NCI-H345 treated with DMSO at 0.1 percent for 48 hours (cell line): ENCODE measurements around the gene SLC20A1.
"Not testable (repeated sequence)": the region's sequence is repeated elsewhere in the genome, so short reads cannot be mapped to it uniquely, and the experiment has no call there.

Source experiments
- DNase-seq: peaks from one replicate; lab custom pipeline; 2025; ENCODE audit not compliant: unreplicated experiment; lab: John Stamatoyannopoulos, UW

The SLC20A1 gene

DNA sequence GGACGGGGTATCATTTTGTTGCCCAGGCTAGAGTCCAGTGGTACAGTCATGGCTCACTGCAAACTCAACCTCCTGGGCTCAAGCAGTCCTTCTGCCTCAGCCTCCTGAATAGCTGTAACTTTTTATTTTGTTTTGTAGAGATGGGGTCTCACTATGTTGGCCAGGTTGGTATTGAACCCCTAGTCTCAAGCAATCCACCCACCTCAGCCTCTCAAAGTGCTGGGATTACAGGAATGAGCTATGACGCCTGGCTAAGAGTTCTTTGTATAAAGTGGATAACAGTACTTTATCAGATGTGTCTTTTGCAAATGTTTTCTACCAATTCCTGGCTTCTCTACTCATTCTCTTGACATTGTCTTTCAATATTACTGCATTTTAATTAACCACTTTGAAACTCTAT, 57.9 kb downstream of the SLC20A1 start:
- DNase-seq = no peak

DNA sequence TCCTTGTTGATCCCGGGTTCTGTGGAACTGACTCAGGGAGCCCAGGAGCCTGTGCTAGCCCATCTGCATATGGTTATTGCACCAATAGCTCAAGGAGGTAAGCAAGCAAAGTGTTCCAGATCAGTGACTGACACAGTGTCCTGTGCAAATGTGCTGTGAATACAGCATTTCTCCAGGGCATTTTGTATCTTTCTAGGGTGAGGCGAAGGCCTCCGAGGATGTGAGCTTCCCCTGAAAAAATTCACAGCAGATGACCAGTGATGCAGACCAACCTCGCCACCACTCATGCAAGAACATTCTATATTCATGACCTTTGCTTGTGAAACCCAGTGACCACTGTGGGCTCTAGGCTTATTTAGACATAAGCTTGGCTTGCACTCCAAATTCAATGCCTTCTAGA, 59.8 kb downstream of the SLC20A1 start:
- no peak for DNase-seq

DNA sequence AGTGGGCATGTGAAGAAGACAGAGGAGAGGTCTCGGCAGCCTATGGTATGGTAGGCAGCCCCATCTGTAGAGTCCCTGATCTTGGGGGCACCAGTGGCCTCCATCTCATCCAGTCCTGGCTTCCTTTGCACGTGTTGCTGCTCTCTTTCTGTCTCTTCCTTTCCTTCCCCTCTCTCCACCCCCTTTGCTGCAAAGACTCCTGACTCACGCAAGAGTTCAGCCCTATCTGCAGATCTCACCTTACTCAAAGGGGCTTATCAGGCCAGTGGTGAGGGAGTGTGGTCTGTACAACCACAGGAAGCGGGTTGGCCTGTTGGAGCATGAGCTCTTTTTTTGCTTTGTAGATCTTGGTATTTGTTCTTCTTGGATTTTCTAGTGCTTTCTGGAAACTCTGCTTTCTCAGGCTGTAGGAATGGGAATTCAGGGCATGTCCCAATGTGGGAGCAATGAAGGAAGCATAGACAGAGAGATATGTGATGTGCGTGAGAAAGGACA, 60.5 kb downstream of the SLC20A1 start:
- DNase-seq = no peak

DNA sequence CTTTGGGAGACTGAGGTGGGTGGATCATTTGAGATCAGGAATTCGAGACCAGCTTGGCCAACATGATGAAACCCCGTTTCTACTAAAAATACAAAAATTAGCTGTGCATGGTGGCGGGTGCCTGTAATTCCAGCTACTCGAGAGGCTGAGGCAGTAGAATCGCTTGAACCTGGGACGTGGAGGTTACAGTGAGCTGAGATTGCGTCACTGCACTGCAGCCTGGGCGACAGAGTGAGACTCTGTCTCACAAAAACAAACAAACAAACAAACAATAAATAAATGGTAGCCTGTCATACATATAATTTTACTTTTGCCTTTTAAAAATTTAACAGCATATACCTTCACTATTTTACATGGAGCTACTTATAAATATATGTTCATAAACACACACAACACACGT, 61.2 kb downstream of the SLC20A1 start:
- not testable (repeated sequence) for DNase-seq

GRCh38 chr2:112708968-112709367, 63.2 kb downstream of the SLC20A1 start:
- DNase-seq = no peak

- DNase-seq = no peak
Measured at GRCh38 chr2:112709703-112710102, 64.0 kb downstream of the SLC20A1 start.

GRCh38 chr2:112710956-112711750, 65.4 kb downstream of the SLC20A1 start:
- DNase-seq = no peak

DNA sequence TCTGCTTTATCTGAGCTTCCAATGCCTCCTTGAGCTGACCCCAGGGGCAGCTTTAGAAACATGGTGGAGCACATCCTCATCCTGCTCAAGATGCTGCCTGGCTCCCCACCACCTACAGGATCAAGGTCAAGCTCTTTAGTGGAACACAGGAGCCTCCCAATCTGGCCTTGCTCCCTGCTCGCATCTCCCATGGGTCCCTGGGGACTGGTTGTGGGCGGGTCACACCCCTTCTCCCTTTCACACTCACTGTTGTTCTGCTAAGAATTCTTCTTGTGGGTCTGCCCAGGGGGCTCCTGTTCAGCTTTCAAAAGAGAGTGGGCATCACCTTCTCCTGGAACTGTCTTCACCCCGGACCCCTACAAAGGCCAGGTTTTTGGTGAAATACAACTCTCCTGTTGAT, 66.7 kb downstream of the SLC20A1 start:
- DNase-seq = no peak

DNA sequence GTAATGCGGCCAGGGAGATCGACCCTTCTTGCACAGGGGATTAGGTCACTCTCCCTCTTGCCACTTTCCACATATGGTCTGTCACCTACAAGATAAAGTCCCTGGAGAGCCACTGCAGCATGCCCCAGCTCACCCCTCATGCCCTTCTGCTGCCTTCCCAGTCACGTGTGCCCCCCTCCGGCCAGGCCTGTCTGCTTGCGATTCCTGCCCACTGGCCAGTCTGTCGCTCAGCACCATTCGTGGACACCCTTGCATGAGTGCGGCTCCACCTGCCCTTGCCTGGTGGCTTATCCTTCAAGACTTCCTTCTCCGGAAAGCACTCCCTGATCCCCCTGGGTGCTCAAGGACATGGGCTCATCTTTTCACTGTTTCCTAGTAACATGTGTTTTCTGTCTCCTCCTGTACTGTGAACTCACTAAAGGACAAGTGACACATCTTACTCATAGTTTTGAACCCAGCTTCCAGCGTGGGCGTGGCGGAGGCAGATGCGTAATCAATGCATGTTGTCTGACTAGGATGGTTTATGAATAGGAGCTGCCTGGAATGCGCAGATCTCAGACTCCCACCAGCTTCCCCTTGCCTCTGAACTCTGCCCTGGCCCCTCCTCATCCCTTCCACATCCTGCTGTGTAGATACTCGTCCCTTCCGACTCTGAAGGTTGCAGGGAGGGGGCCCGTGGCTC, 67.3 kb downstream of the SLC20A1 start:
- DNase-seq = no peak
